Measurements from ENCODE around the gene PDLIM4.

GRCh38 chr5:132297211-132297940 is 39.9 kb downstream of the PDLIM4 start:
- no peak for TF ChIP-seq FOXP2 (optimal IDR thresholded peaks at IDR 0.05; ENCODE audit: borderline replicate concordance, extremely low read depth, extremely low read length, insufficient read depth)
- TF ChIP-seq POLR2AphosphoS5 (IDR thresholded peaks at IDR 0.05; ENCODE audit: low read depth, low read length): no peak
